CD4-positive, alpha-beta T cell (primary cell): ENCODE data around the gene ERC2. TPM values are rescaled to one million over a fixed set of nuclear protein-coding genes. Genes with fewer than 3 reads are reported as not detected.

Experiments used
- ATAC-seq: fragments of 200-7000 bp; cut with Tn5 transposase; one replicate; pipeline ENCODE4 v1.10.0; 2022; ENCODE audit warnings: mild to moderate bottlenecking; ENCODE audit not compliant: poor library complexity
- CTCF ChIA-PET: fragments of 350-600 bp; sonication (Branson Sonifier 250); formaldehyde crosslinking; loops from one replicate; lab custom pipeline; 2021; ENCODE audit warnings: antibody characterized with exemption, inconsistent platforms; lab: Charles Lee
- POLR2A ChIA-PET: fragments of 350-600 bp; sonication (Branson Sonifier 250); formaldehyde crosslinking; loops from one replicate; lab custom pipeline; 2021; ENCODE audit warnings: antibody characterized with exemption, inconsistent platforms; lab: Charles Lee
- DNase-seq, 14 experiments: peaks; one replicate each; pipeline ENCODE4 v3.0.0-alpha.2; 2013 to 2020; ENCODE audit warnings: mixed read lengths in 2 of 14
- H3K27ac ChIP-seq, 2 donors: one replicate each; pipeline versions ENCODE4 v1.5.1 to v1.7.0; 2013; ENCODE audit warnings: low read length in 2 of 2, low read depth in 1 of 2, mild to moderate bottlenecking in 1 of 2
- H3K27me3 ChIP-seq, 2 experiments: 1 replicate in 1 of 2; 2 replicates in 1 of 2; pipeline versions ENCODE4 v1.6.1 to v1.7.0; 2013; ENCODE audit warnings: low read length in 2 of 2, control low read depth in 1 of 2, mild to moderate bottlenecking in 1 of 2, moderate library complexity in 1 of 2; ENCODE audit not compliant: insufficient read depth in 2 of 2, control insufficient read depth in 1 of 2
- H3K36me3 ChIP-seq: one replicate; pipeline ENCODE4 v1.6.1; 2013; ENCODE audit warnings: low read length, control low read depth; ENCODE audit not compliant: insufficient read depth
- H3K4me1 ChIP-seq: one replicate; pipeline ENCODE4 v1.6.1; 2013; ENCODE audit warnings: low read length, control low read depth; ENCODE audit not compliant: insufficient read depth
- H3K4me3 ChIP-seq: one replicate; pipeline ENCODE4 v1.5.1; 2013; ENCODE audit warnings: mild to moderate bottlenecking, low read length, moderate library complexity
- H3K9me3 ChIP-seq, 2 experiments: 1 replicate in 1 of 2; 2 replicates in 1 of 2; pipeline versions ENCODE4 v1.6.1 to v1.7.0; 2013; ENCODE audit warnings: low read length in 2 of 2, mild to moderate bottlenecking in 2 of 2, control low read depth in 1 of 2, moderate library complexity in 1 of 2; ENCODE audit not compliant: control insufficient read depth in 1 of 2, insufficient read depth in 1 of 2
- H3K27ac Mint-ChIP-seq: one replicate; pipeline ENCODE4 v1.8.0; 2020; ENCODE audit warnings: mixed read lengths
- H3K27me3 Mint-ChIP-seq: one replicate; pipeline ENCODE4 v1.8.0; 2021; ENCODE audit warnings: mixed read lengths
- H3K36me3 Mint-ChIP-seq: one replicate; pipeline ENCODE4 v1.8.0; 2021; ENCODE audit warnings: low read depth, mixed read lengths
- H3K4me1 Mint-ChIP-seq: one replicate; pipeline ENCODE4 v1.8.0; 2021; ENCODE audit warnings: low read depth, mixed read lengths
- H3K4me3 Mint-ChIP-seq: one replicate; pipeline ENCODE4 v1.8.0; 2020; ENCODE audit warnings: mild to moderate bottlenecking, mixed read lengths
- H3K9me3 Mint-ChIP-seq: one replicate; pipeline ENCODE4 v1.8.0; 2020; ENCODE audit warnings: mixed read lengths
- intact Hi-C, 2 experiments: fragments of 100-400 bp; cut with DNase I in 1 of 2; cut with micrococcal nuclease in 1 of 2; formaldehyde crosslinking; loops; one replicate each; pipeline versions ENCODE4 v1.15.1 to v1.9.0; 2023 to 2025; cut with DNase I, micrococcal nuclease
- total RNA-seq, 174 experiments: library from RNA in 2 of 174; stranded (reverse) in 2 of 174; gene quantifications; one replicate each; pipeline ENCODE4 v1.2.3 and lab custom pipeline; 2021 to 2026
- TF ChIP-seq, protein P1 (sequence below): fragments of 200-600 bp; IDR thresholded peaks from one replicate; pipeline ENCODE4 v1.8.0; 2022; ENCODE audit warnings: antibody characterized with exemption, mild to moderate bottlenecking

The ERC2 gene
- total RNA-seq, 2 experiments from 2014 or later, result not detected

DNA sequence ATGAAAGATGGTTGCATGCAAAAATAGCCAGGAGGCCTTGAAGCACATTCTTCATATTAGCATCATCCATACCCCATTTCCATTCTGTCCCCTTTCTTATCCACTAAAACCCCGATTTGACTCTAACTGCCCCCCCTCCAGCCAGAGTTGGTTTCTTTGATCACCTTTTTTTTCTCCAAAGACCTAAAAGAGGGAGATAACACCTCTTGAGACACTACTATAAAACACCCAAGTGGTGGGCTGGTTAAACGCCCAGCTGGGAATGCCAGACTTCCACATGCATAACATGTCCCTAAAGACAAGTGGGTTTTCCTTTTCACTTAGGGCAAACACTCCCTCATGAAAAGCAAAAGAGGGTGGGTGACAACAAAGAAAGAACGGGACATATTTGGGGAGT lies 847.2 kb downstream of the ERC2 start:
- no peak overlapping the region for H3K27ac Mint-ChIP-seq
- intact Hi-C loops, result no loop called here
- H3K9me3 ChIP-seq, result peaks cover 0 to 4% of the 10 kb centered on the region in 2 experiments
- no peaks in the 10 kb centered on the region for H3K36me3 Mint-ChIP-seq
- no peaks in the 10 kb centered on the region for H3K36me3 ChIP-seq
- ATAC-seq (no peak), DNase-seq (no peak)
- TF ChIP-seq, protein P1, sequence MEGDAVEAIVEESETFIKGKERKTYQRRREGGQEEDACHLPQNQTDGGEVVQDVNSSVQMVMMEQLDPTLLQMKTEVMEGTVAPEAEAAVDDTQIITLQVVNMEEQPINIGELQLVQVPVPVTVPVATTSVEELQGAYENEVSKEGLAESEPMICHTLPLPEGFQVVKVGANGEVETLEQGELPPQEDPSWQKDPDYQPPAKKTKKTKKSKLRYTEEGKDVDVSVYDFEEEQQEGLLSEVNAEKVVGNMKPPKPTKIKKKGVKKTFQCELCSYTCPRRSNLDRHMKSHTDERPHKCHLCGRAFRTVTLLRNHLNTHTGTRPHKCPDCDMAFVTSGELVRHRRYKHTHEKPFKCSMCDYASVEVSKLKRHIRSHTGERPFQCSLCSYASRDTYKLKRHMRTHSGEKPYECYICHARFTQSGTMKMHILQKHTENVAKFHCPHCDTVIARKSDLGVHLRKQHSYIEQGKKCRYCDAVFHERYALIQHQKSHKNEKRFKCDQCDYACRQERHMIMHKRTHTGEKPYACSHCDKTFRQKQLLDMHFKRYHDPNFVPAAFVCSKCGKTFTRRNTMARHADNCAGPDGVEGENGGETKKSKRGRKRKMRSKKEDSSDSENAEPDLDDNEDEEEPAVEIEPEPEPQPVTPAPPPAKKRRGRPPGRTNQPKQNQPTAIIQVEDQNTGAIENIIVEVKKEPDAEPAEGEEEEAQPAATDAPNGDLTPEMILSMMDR, result no peak
- no peak overlapping the region for H3K4me3 ChIP-seq
- H3K4me1 Mint-ChIP-seq, result no peaks in the 10 kb centered on the region
- H3K9me3 Mint-ChIP-seq, result no peaks in the 10 kb centered on the region
- H3K4me1 ChIP-seq, result no peaks in the 10 kb centered on the region
- H3K27ac ChIP-seq, result no peak overlapping the region
- CTCF ChIA-PET, result no interaction called here
- H3K27me3 Mint-ChIP-seq, result peaks cover 4% of the 10 kb centered on the region
- no peak overlapping the region for H3K4me3 Mint-ChIP-seq
- POLR2A ChIA-PET, result no interaction called here
- H3K27me3 ChIP-seq, result no peaks in the 10 kb centered on the region

DNA sequence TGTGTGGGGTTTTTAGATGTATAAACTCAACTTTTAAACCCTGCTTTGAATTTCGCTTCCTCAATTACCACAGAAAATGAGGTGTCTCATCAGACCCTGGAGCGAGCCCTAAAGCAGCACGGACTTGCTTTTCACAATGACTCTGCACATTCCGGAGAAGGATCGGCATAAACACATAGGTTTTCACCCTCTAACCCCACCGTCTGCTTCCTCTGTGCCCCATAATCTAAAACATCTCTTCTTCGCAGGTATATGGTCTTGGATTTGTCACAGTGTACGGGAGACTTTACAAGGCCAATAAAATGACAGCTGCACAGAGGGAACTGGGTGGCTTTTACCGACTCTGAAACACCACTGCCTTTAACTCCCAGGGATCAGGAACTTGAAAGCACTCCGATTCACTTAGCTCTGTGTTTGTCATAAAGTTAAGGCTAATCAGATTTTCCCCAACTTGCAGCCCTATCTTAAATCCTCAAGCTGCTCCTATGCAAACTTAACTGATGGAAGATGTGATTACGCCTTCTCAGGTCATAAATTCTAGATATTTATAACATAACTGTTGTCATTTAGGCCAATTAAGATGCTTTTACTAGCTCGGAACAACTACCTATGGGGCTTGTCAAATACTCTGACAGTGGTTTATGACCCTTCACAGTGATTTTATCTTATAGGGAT lies 847.8 kb downstream of the ERC2 start:
- no peak overlapping the region for H3K4me3 ChIP-seq
- H3K36me3 Mint-ChIP-seq, result no peaks in the 10 kb centered on the region
- no peak overlapping the region for H3K4me3 Mint-ChIP-seq
- no peak overlapping the region for H3K27ac ChIP-seq
- H3K9me3 Mint-ChIP-seq, result no peaks in the 10 kb centered on the region
- H3K9me3 ChIP-seq, result peaks cover 0 to 4% of the 10 kb centered on the region in 2 experiments
- ATAC-seq (no peak), DNase-seq (peak in 2 of 14 experiments; percentile 39 to 49)
- H3K27me3 ChIP-seq, result no peaks in the 10 kb centered on the region
- CTCF ChIA-PET, result no interaction called here
- peaks cover 4% of the 10 kb centered on the region for H3K27me3 Mint-ChIP-seq
- H3K4me1 ChIP-seq, result no peaks in the 10 kb centered on the region
- H3K27ac Mint-ChIP-seq, result no peak overlapping the region
- no peaks in the 10 kb centered on the region for H3K36me3 ChIP-seq
- TF ChIP-seq, protein P1, result no peak
- POLR2A ChIA-PET, result no interaction called here
- intact Hi-C loops, result no loop called here
- H3K4me1 Mint-ChIP-seq, result no peaks in the 10 kb centered on the region

DNA sequence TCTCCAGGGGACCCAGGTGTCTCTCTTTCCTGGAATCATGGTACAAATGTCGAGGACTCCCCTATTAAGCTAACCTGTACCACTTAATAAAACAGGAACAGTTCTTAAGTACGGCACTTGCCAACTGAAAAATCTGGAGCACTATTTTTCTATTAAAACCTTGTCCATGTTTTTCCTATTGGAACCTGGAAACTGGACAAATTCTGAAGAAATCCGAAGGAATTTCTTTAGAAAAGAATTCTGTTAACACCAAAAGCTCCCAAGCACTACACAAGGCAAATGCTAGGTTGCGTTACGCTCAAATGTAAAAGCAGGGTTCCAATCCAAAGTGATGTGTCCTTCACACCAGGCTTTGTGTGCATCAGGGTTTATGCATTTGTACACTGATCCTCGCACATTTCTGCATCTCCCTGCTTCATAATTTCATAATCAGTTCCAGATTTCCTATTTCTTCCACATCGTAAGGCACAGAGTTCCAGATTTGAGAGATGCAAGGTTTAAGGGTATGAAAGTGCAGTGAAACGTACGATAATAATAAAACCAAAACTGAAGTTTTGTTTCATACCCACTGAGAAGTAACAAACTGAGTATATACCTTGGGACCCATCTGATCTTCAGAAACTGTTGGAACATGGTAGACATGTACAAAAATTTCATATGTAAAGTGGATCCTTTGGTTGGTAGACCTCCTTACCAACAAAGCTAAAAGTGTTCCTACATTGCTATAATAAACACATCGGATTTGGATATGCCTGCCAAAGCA lies 849.0 kb downstream of the ERC2 start:
- no peak overlapping the region for H3K4me3 Mint-ChIP-seq
- H3K27me3 ChIP-seq, result no peaks in the 10 kb centered on the region
- ATAC-seq, result no peak
- peaks cover 0 to under 1% of the 10 kb centered on the region in 2 experiments for H3K9me3 ChIP-seq
- peaks cover 4% of the 10 kb centered on the region for H3K27me3 Mint-ChIP-seq
- intact Hi-C loops, result no loop called here
- no peak overlapping the region for H3K4me3 ChIP-seq
- no peaks in the 10 kb centered on the region for H3K36me3 ChIP-seq
- ChIA-PET CTCF (no interaction called here), POLR2A (no interaction called here)
- H3K4me1 Mint-ChIP-seq, result no peaks in the 10 kb centered on the region
- no peak for DNase-seq
- H3K27ac Mint-ChIP-seq, result no peak overlapping the region
- H3K9me3 Mint-ChIP-seq, result no peaks in the 10 kb centered on the region
- no peaks in the 10 kb centered on the region for H3K4me1 ChIP-seq
- H3K27ac ChIP-seq, result no peak overlapping the region
- TF ChIP-seq, protein P1, result no peak
- no peaks in the 10 kb centered on the region for H3K36me3 Mint-ChIP-seq
